Gastroesophageal sphincter (tissue), 4 donors: Measurements from ENCODE around the gene SPON1. TPM values are rescaled to one million over a fixed set of nuclear protein-coding genes. Genes with fewer than 3 reads are reported as not detected.
"Not testable (repeated sequence)": the region's sequence is repeated elsewhere in the genome, so short reads cannot be mapped to it uniquely, and the experiment has no call there.

Experiments used
- ATAC-seq: fragments of 150-250 bp; one replicate; pipeline ENCODE4 v1.9.1; 2016; ENCODE audit warnings: mild to moderate bottlenecking, moderate library complexity
- H3K27ac ChIP-seq, 4 donors: fragments of 200-600 bp; sonication (generic) in 3 of 4; 1 replicate in 3 of 4; 2 replicates in 1 of 4; pipeline ENCODE4 v1.5.1; 2016 to 2019
- H3K27me3 ChIP-seq: fragments of 200-600 bp; sonication (generic); one replicate; pipeline ENCODE4 v1.5.1; 2019
- H3K36me3 ChIP-seq, 2 donors: fragments of 200-600 bp; sonication (generic); one replicate each; pipeline ENCODE4 v1.5.1; 2019; ENCODE audit warnings: control low read depth in 1 of 2
- H3K4me1 ChIP-seq, 3 donors: fragments of 200-600 bp; sonication (generic); 1 replicate in 2 of 3; 2 replicates in 1 of 3; pipeline ENCODE4 v1.5.1; 2016 to 2019; ENCODE audit warnings: control low read depth in 2 of 3
- H3K4me3 ChIP-seq, 2 donors: fragments of 200-600 bp; sonication (generic); one replicate each; pipeline ENCODE4 v1.5.1; 2019; ENCODE audit warnings: mild to moderate bottlenecking in 1 of 2, moderate library complexity in 1 of 2
- H3K9me3 ChIP-seq, 3 donors: fragments of 200-600 bp; sonication (generic); one replicate each; pipeline ENCODE4 v1.5.1; 2017 to 2019; ENCODE audit warnings: control low read depth in 2 of 3
- CTCF ChIP-seq, 4 experiments: fragments of 200-600 bp in 2 of 4; fragments of 450-650 bp in 2 of 4; sonication (generic) in 1 of 4; IDR thresholded peaks; one replicate each; pipeline ENCODE4 v1.5.1; 2017 to 2019; ENCODE audit warnings: antibody characterized with exemption in 4 of 4, mild to moderate bottlenecking in 2 of 4, moderate library complexity in 2 of 4
- EP300 ChIP-seq: sonication (generic); formaldehyde crosslinking; IDR thresholded peaks from one replicate; pipeline ENCODE4 v1.6.1; 2017; ENCODE audit warnings: antibody characterized with exemption, mild to moderate bottlenecking
- POLR2A ChIP-seq, 2 donors: fragments of 450-650 bp; IDR thresholded peaks; one replicate each; pipeline ENCODE4 v1.6.1; 2017; ENCODE audit warnings: antibody characterized with exemption in 2 of 2, mild to moderate bottlenecking in 2 of 2, moderate library complexity in 1 of 2
- POLR2AphosphoS5 ChIP-seq: sonication (generic); formaldehyde crosslinking; IDR thresholded peaks from one replicate; pipeline ENCODE4 v1.6.1; 2017; ENCODE audit warnings: antibody characterized with exemption
- WGBS, 2 donors: methylation state at CpG; one replicate each; pipeline ENCODE4 v1.1.5; 2018; ENCODE audit warnings: low coverage in 1 of 2; 5-methylcytosine and 5-hydroxymethylcytosine counted together
- total RNA-seq, 4 donors: library from RNA; depleted of rRNA; stranded (reverse); fragments of >200 nt; gene quantifications; one replicate each; pipeline ENCODE4 v1.1.0, GENCODE V29; 2016

SPON1 gene
- total RNA-seq, 4 donors from 2014 or later = 11.0 to 121 (median 64.6) TPM

- WGBS, 2 donors = 12 to 29% methylated on average over 10 to 11 of the region's 13 CpGs
- TF ChIP-seq POLR2A (IDR thresholded peaks at IDR 0.05) (no peak), POLR2AphosphoS5 (peak; percentile 94), CTCF (IDR thresholded peaks at IDR 0.05) (no peak), EP300 (no peak)
- Histone ChIP-seq H3K27ac (peak overlapping the region; percentile 66 to 96 (median 78)), H3K36me3 (no peaks in the 10 kb centered on the region), H3K4me3 (no peak overlapping the region), H3K9me3 (no peaks in the 10 kb centered on the region), H3K27me3 (no peaks in the 10 kb centered on the region), H3K4me1 (peaks cover 12 to 58% (median 18%) of the 10 kb centered on the region in 3 donors)
- peak; percentile 92 for ATAC-seq
These were observed 67.7 kb downstream of the SPON1 start for GRCh38 chr11:14029971-14030920.

GRCh38 chr11:14035526-14035925, 73.0 kb downstream of the SPON1 start:
- H3K9me3 ChIP-seq, H3K27me3 ChIP-seq, ATAC-seq, H3K36me3 ChIP-seq, H3K4me1 ChIP-seq, H3K4me3 ChIP-seq, H3K27ac ChIP-seq: not testable (repeated sequence)
- whole genome bisulfite sequencing, 2 donors = 100% methylated on average over 1 of the region's 2 CpGs; no CpG with 5 or more reads in 1 of the 2 donors

- H3K36me3 ChIP-seq = no peaks in the 10 kb centered on the region
- H3K27ac ChIP-seq = no peak overlapping the region
- no peaks in the 10 kb centered on the region for H3K27me3 ChIP-seq
- WGBS, 2 donors = 57 to 76% methylated on average over 3 of the region's 3 CpGs
- no peak for TF ChIP-seq POLR2AphosphoS5
- TF ChIP-seq POLR2A (IDR thresholded peaks at IDR 0.05) = no peak
- no peak for TF ChIP-seq EP300
- no peak for TF ChIP-seq CTCF (IDR thresholded peaks at IDR 0.05)
- no peak for ATAC-seq
- peaks cover 0 to under 1% (median 0%) of the 10 kb centered on the region in 3 donors for H3K4me1 ChIP-seq
- no peak overlapping the region for H3K4me3 ChIP-seq
- no peaks in the 10 kb centered on the region for H3K9me3 ChIP-seq
These were observed 73.9 kb downstream of the SPON1 start for GRCh38 chr11:14036469-14036868.

GRCh38 chr11:14041040-14041439, 78.5 kb downstream of the SPON1 start:
- peaks cover 0 to 23% (median 0%) of the 10 kb centered on the region in 3 donors for H3K4me1 ChIP-seq

GRCh38 chr11:14041565-14041964, 79.0 kb downstream of the SPON1 start:
- TF ChIP-seq POLR2A (IDR thresholded peaks at IDR 0.05) = no peak
- TF ChIP-seq POLR2AphosphoS5 = no peak
- no peak for TF ChIP-seq CTCF (IDR thresholded peaks at IDR 0.05)
- no peak for TF ChIP-seq EP300
- no peak for ATAC-seq
- Histone ChIP-seq H3K27ac (no peak overlapping the region), H3K4me3 (no peak overlapping the region), H3K36me3 (no peaks in the 10 kb centered on the region), H3K27me3 (no peaks in the 10 kb centered on the region), H3K9me3 (no peaks in the 10 kb centered on the region), H3K4me1 (peaks cover 0 to 23% (median 0%) of the 10 kb centered on the region in 3 donors)
- 90 to 93% methylated on average over 2 to 4 of the region's 4 CpGs for WGBS, 2 donors

More at GRCh38 chr11:14041040-14041439, 78.5 kb downstream of the SPON1 start:
- Histone ChIP-seq H3K27me3 (no peaks in the 10 kb centered on the region), H3K27ac (no peak overlapping the region), H3K4me3 (no peak overlapping the region), H3K9me3 (no peaks in the 10 kb centered on the region), H3K36me3 (no peaks in the 10 kb centered on the region)
- WGBS, 2 donors = 64 to 76% methylated on average over 3 to 4 of the region's 4 CpGs
- no peak for ATAC-seq
- TF ChIP-seq POLR2AphosphoS5 (no peak), CTCF (IDR thresholded peaks at IDR 0.05) (peak in 1 of 4 experiments; percentile 35)
